ENCODE data around the gene CTNND2. TPM values are rescaled to one million over a fixed set of nuclear protein-coding genes. Genes with fewer than 3 reads are reported as not detected.

CTNND2 gene
- total RNA-seq, 4 donors from 2014 or later, result 8.3 TPM; not detected in 3

DNA sequence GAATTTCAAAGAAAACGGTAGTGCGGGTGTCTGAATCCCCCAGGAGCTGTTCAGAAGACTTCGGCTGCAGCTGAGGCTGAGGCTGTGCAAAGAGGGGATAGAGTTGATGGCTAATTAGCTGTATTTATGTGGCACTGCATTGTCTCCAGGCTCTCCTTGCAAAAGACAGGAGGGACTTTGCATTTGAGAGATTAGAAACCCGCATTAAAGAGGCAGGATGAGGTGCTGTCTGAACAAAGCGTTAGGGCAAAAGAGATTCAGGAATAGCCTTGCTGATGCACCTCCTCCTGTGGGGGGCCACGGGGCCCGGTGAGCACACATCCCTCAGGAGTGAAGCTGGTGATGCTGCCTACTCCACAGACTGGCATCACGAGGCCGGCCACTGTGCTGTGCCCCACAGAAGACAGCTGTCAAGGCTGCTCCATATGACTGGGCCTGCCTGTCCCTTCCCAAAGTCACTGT lies 799.6 kb downstream of the CTNND2 start:
- TF ChIP-seq CTCF (IDR thresholded peaks at IDR 0.05; ENCODE audit: low read depth), result no peak

GRCh38 chr5:11104210-11104609 lies 800.0 kb downstream of the CTNND2 start:
- no peak for TF ChIP-seq CTCF (IDR thresholded peaks at IDR 0.05; ENCODE audit: low read depth)

DNA sequence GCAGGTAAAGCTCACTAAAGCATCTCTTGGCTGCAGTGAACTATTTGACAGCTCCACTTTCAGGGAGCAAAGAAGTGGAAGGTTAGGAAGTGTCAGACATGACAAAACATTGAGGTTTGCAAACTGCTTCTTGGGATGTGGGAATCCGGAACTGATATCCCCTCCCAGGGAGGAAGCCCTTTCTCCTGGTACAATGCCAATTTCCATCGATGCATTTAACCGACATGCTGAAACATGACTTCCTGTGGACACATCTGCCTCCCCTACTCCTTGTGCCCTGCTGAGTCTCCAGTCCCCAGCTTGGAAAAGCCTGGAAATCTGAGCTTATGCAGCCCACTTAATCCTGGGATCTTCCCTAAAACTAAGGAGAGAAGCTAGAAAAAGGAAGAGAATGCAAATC lies 820.1 kb downstream of the CTNND2 start:
- no peak for TF ChIP-seq CTCF (IDR thresholded peaks at IDR 0.05; ENCODE audit: low read depth)

DNA sequence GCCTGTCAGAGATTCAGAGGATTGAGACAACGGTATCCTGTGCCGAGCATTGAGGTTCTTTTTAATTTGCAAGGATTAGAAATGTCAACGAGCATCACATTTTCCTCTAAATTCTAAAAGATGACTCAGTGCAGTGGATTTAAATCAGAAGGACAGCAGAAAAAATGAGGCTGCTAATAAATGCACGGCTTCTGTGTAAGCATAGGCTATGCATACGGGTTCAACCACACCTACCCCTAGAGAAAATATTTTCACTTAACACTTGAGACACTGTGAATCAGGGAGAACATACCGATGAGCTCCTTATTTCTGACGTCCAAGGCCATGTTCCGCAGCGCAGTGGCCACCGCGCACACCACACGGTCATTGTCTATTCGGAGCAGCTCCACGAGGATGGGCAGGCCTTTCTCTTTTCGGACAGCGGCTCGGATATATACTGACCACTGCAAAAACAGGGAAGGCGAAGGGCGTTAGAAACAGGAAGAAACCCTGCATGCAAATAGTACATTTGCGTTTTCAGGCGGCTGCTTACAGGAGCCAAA lies 821.8 kb downstream of the CTNND2 start:
- no peak for TF ChIP-seq CTCF (IDR thresholded peaks at IDR 0.05; ENCODE audit: low read depth)

DNA sequence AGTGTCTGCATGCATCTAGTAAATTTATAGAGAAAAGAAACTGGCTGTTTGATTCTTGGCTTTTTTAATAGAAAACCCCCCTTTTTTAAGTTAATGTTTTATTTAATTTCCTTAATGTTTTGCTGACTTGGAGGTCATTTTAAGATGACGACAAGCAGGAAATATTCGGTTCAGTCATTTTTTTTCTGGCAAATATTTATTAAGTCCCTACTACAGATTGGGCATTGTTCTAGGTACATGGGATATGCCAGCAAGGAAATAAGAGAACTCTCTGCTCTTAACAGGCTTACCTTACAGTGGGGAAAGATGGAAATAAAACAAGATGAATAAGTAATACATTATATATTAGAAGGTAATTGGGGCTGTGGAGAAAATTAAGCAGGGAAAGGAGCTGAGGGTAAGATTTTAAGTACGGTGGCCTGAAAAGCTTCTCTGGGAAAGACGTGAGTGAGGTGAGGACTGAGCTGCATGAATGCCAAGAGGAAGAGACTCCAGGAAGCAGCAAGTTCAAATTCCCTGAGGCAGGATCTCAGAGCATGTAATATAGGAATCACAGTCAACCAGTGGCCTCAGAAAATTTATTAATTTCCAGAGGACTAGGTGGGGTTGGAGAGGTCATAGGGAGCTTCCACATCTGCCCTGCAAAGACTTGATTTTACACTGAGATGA lies 827.2 kb downstream of the CTNND2 start:
- no peak for TF ChIP-seq CTCF (IDR thresholded peaks at IDR 0.05; ENCODE audit: low read depth)

GRCh38 chr5:11075035-11075805 lies 829.0 kb downstream of the CTNND2 start:
- no peak for TF ChIP-seq CTCF (IDR thresholded peaks at IDR 0.05; ENCODE audit: low read depth)

DNA sequence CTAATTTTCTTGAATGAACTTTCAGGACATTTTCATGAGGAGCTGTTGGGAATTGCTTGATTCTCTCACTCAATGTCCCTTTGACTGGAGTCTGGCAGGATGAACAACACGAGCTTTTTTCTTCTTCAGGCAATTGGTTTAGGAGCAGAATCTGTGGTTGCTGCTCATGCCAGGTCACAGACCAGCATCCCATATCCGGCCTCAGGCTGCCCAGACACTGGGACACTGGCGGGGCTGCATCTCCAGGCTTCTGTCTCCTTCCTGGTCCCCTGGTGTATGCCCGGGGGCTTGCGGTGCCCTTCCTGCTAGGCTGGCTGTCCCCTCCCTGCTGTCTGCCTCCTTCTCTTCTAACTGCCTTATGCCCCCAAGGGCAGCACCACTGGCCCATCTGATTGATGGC lies 831.7 kb downstream of the CTNND2 start:
- TF ChIP-seq CTCF (IDR thresholded peaks at IDR 0.05; ENCODE audit: low read depth), result no peak

All from subcutaneous adipose tissue (tissue), 4 donors.